C4-2B (cell line): Measurements from ENCODE around the gene SCYL3.

ENCODE experiments used
- ZFX ChIP-seq: fragments of 450-650 bp; IDR thresholded peaks from 2 replicates; pipeline ENCODE4 v1.6.1; 2017
- TF ChIP-seq, protein P1 (sequence below): fragments of 450-650 bp; conservative IDR thresholded peaks from 2 replicates; pipeline ENCODE4 v1.5.1; 2017; ENCODE audit warnings: mild to moderate bottlenecking

DNA sequence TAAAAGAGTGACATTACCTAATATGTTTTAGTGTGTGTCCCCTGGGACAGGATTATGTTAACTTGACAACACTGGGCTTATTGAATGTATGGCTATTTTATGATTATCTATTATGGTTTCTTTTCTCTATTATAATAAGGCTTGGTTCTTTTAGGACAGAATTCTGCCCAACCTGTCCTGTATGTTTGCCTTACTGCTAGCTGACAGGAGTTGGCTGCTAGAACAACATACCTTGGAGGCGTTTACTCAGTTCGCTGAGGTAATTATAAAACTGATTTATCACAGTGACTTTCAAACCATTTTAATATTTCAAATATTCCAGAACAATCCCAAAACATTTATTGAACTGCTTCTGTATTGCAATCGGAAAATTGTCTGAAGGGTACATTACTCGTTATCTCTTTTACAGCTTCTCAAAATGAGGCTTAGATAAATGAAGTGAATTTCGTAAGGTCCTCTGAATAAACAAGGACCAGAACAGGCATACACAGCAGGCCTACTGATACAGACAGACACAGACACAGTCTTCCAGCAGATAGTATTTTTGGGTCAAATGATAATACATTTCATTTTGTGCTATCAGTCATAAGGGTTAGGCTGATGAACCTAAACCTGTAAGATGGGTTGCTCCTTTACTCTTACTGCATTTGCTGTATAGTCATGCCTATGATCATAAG is 44.2 kb downstream of the SCYL3 start:
- TF ChIP-seq, protein P1, sequence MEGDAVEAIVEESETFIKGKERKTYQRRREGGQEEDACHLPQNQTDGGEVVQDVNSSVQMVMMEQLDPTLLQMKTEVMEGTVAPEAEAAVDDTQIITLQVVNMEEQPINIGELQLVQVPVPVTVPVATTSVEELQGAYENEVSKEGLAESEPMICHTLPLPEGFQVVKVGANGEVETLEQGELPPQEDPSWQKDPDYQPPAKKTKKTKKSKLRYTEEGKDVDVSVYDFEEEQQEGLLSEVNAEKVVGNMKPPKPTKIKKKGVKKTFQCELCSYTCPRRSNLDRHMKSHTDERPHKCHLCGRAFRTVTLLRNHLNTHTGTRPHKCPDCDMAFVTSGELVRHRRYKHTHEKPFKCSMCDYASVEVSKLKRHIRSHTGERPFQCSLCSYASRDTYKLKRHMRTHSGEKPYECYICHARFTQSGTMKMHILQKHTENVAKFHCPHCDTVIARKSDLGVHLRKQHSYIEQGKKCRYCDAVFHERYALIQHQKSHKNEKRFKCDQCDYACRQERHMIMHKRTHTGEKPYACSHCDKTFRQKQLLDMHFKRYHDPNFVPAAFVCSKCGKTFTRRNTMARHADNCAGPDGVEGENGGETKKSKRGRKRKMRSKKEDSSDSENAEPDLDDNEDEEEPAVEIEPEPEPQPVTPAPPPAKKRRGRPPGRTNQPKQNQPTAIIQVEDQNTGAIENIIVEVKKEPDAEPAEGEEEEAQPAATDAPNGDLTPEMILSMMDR = no peak
- TF ChIP-seq ZFX = no peak
